ENCODE results near the gene KLK15.

The KLK15 gene

GRCh38 chr19:50875795-50876422, 42.5 kb upstream of the KLK15 start:
- H3K4me3 ChIP-seq (ENCODE audit: low read length): no peak overlapping the region
- no peak for DNase-seq (ENCODE audit: low read depth)
- TF ChIP-seq CTCF (IDR thresholded peaks at IDR 0.05; ENCODE audit: insufficient read depth, low read depth, low read length, missing control alignments): no peak

- TF ChIP-seq CTCF (IDR thresholded peaks at IDR 0.05; ENCODE audit: insufficient read depth, low read depth, low read length, missing control alignments): no peak
These were observed 40.8 kb upstream of the KLK15 start for GRCh38 chr19:50874211-50874610.

DNA sequence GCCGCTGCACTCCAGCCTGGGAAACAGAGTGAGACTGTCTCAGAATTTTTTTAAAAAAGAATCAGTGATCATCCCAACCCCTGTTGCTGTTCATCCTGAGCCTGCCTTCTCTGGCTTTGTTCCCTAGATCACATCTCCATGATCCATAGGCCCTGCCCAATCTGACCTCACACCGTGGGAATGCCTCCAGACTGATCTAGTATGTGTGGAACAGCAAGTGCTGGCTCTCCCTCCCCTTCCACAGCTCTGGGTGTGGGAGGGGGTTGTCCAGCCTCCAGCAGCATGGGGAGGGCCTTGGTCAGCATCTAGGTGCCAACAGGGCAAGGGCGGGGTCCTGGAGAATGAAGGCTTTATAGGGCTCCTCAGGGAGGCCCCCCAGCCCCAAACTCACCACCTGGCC, 39.7 kb upstream of the KLK15 start, which contains the start of gene KLK2:
KLK2 (plus strand) TSS at position 384 of the 400 bp plus-strand sequence. CDS start 35 bp downstream, outside the sequence.
- TF ChIP-seq CTCF (IDR thresholded peaks at IDR 0.05; ENCODE audit: insufficient read depth, low read depth, low read length, missing control alignments): no peak
- no peak within 1 kb of the TSS for H3K4me3 ChIP-seq (ENCODE audit: low read length)
- no peak for DNase-seq (ENCODE audit: low read depth)

More at GRCh38 chr19:50874211-50874610, 40.8 kb upstream of the KLK15 start:
- DNase-seq (ENCODE audit: low read depth): no peak
- H3K4me3 ChIP-seq (ENCODE audit: low read length): no peak overlapping the region

- no peak for DNase-seq (ENCODE audit: low read depth)
- no peak for TF ChIP-seq CTCF (IDR thresholded peaks at IDR 0.05; ENCODE audit: insufficient read depth, low read depth, low read length, missing control alignments)
- H3K4me3 ChIP-seq (ENCODE audit: low read length): no peak overlapping the region
These were observed 37.2 kb upstream of the KLK15 start for GRCh38 chr19:50870417-50871089.

GRCh38 chr19:50869479-50869878, 36.1 kb upstream of the KLK15 start:
- no peak overlapping the region for H3K4me3 ChIP-seq (ENCODE audit: low read length)
- no peak for TF ChIP-seq CTCF (IDR thresholded peaks at IDR 0.05; ENCODE audit: insufficient read depth, low read depth, low read length, missing control alignments)
- no peak for DNase-seq (ENCODE audit: low read depth)

GRCh38 chr19:50861496-50862286, 28.3 kb upstream of the KLK15 start:
- no peak overlapping the region for H3K4me3 ChIP-seq (ENCODE audit: low read length)
- no peak for DNase-seq (ENCODE audit: low read depth)
- TF ChIP-seq CTCF (IDR thresholded peaks at IDR 0.05; ENCODE audit: insufficient read depth, low read depth, low read length, missing control alignments): no peak
